ENCODE data around the gene IL11. TPM values are rescaled to one million over a fixed set of nuclear protein-coding genes. Genes with fewer than 3 reads are reported as not detected.
A peak's percentile ranks its signal among the peaks of the same experiment; 100 is the strongest.

Gene IL11
- total and polyA plus RNA-seq, 2 of the 13 experiments (the other 11 are each of a cell fraction or from before 2014, with no cell fraction given), result 2.5 to 2.9 TPM

DNA sequence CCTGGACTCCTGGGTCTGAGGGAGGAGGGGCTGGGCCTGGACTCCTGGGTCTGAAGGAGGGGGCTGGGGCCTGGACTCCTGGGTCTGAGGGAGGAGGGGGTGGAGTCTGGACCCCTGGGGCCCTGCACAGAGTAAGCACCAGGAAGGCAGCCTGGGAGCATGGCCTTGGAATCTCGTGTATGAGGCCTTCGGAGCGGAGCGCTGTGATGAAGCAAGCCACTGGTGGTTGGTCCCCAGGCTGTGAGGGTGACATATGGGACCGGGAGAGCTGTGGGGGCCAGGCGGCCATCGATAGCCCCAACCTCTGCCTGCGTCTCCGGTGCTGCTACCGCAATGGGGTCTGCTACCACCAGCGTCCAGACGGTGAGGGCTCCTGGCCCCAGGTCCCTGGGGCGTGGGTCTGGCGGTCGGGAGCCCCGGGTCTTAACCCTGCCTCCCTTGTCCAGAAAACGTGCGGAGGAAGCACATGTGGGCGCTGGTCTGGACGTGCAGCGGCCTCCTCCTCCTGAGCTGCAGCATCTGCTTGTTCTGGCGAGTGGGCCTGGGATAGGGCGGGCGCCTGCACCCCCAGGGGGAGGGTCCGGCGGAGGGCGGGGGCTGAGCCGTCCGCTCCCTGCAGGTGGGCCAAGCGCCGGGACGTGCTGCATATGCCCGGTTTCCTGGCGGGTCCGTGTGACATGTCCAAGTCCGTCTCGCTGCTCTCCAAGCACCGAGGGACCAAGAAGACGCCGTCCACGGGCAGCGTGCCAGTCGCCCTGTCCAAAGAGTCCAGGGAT, 7.3 kb upstream of the IL11 start (continued):
- TF ChIP-seq, protein P1, sequence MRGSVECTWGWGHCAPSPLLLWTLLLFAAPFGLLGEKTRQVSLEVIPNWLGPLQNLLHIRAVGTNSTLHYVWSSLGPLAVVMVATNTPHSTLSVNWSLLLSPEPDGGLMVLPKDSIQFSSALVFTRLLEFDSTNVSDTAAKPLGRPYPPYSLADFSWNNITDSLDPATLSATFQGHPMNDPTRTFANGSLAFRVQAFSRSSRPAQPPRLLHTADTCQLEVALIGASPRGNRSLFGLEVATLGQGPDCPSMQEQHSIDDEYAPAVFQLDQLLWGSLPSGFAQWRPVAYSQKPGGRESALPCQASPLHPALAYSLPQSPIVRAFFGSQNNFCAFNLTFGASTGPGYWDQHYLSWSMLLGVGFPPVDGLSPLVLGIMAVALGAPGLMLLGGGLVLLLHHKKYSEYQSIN (CRISPR knock-in tag; IDR thresholded peaks at IDR 0.05; ENCODE audit: borderline replicate concordance), result no peak
- TF ChIP-seq, protein P2, sequence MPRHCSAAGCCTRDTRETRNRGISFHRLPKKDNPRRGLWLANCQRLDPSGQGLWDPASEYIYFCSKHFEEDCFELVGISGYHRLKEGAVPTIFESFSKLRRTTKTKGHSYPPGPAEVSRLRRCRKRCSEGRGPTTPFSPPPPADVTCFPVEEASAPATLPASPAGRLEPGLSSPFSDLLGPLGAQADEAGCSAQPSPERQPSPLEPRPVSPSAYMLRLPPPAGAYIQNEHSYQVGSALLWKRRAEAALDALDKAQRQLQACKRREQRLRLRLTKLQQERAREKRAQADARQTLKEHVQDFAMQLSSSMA (CRISPR knock-in tag; IDR thresholded peaks at IDR 0.05), result peak; percentile 58; the same call in 1 of the 2 replicates
- TF ChIP-seq NBN (conservative IDR thresholded peaks at IDR 0.05) (no peak), GABPB1 (CRISPR knock-in tag; IDR thresholded peaks at IDR 0.05) (no peak; the same call in 1 of the 2 replicates), ZSCAN29 (CRISPR knock-in tag; conservative IDR thresholded peaks at IDR 0.05) (no peak), KDM5B (CRISPR knock-in tag; IDR thresholded peaks at IDR 0.05; ENCODE audit: borderline replicate concordance) (no peak), SMC3 (IDR thresholded peaks at IDR 0.05; ENCODE audit: low read length) (no peak)
- TF ChIP-seq, protein P3, sequence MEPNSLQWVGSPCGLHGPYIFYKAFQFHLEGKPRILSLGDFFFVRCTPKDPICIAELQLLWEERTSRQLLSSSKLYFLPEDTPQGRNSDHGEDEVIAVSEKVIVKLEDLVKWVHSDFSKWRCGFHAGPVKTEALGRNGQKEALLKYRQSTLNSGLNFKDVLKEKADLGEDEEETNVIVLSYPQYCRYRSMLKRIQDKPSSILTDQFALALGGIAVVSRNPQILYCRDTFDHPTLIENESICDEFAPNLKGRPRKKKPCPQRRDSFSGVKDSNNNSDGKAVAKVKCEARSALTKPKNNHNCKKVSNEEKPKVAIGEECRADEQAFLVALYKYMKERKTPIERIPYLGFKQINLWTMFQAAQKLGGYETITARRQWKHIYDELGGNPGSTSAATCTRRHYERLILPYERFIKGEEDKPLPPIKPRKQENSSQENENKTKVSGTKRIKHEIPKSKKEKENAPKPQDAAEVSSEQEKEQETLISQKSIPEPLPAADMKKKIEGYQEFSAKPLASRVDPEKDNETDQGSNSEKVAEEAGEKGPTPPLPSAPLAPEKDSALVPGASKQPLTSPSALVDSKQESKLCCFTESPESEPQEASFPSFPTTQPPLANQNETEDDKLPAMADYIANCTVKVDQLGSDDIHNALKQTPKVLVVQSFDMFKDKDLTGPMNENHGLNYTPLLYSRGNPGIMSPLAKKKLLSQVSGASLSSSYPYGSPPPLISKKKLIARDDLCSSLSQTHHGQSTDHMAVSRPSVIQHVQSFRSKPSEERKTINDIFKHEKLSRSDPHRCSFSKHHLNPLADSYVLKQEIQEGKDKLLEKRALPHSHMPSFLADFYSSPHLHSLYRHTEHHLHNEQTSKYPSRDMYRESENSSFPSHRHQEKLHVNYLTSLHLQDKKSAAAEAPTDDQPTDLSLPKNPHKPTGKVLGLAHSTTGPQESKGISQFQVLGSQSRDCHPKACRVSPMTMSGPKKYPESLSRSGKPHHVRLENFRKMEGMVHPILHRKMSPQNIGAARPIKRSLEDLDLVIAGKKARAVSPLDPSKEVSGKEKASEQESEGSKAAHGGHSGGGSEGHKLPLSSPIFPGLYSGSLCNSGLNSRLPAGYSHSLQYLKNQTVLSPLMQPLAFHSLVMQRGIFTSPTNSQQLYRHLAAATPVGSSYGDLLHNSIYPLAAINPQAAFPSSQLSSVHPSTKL (CRISPR knock-in tag; IDR thresholded peaks at IDR 0.05), result peak; percentile 30; the same call in 1 of the 2 replicates
- TF ChIP-seq, protein P4, sequence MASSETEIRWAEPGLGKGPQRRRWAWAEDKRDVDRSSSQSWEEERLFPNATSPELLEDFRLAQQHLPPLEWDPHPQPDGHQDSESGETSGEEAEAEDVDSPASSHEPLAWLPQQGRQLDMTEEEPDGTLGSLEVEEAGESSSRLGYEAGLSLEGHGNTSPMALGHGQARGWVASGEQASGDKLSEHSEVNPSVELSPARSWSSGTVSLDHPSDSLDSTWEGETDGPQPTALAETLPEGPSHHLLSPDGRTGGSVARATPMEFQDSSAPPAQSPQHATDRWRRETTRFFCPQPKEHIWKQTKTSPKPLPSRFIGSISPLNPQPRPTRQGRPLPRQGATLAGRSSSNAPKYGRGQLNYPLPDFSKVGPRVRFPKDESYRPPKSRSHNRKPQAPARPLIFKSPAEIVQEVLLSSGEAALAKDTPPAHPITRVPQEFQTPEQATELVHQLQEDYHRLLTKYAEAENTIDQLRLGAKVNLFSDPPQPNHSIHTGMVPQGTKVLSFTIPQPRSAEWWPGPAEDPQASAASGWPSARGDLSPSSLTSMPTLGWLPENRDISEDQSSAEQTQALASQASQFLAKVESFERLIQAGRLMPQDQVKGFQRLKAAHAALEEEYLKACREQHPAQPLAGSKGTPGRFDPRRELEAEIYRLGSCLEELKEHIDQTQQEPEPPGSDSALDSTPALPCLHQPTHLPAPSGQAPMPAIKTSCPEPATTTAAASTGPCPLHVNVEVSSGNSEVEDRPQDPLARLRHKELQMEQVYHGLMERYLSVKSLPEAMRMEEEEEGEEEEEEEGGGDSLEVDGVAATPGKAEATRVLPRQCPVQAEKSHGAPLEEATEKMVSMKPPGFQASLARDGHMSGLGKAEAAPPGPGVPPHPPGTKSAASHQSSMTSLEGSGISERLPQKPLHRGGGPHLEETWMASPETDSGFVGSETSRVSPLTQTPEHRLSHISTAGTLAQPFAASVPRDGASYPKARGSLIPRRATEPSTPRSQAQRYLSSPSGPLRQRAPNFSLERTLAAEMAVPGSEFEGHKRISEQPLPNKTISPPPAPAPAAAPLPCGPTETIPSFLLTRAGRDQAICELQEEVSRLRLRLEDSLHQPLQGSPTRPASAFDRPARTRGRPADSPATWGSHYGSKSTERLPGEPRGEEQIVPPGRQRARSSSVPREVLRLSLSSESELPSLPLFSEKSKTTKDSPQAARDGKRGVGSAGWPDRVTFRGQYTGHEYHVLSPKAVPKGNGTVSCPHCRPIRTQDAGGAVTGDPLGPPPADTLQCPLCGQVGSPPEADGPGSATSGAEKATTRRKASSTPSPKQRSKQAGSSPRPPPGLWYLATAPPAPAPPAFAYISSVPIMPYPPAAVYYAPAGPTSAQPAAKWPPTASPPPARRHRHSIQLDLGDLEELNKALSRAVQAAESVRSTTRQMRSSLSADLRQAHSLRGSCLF (CRISPR knock-in tag; IDR thresholded peaks at IDR 0.05; ENCODE audit: borderline replicate concordance), result no peak
- TF ChIP-seq, protein P5, sequence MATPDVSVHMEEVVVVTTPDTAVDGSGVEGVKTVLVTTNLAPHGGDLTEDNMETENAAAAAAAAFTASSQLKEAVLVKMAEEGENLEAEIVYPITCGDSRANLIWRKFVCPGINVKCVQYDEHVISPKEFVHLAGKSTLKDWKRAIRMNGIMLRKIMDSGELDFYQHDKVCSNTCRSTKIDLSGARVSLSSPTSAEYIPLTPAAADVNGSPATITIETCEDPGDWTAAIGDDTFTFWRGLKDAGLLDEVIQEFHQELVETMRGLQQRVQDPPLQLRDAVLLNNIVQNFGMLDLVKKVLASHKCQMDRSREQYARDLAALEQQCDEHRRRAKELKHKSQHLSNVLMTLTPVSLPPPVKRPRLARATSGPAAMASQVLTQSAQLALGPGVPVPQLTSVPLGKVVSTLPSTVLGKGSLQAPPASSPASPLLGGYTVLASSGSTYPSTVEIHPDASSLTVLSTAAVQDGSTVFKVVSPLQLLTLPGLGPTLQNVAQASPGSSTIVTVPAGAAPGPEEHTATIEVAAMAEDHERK (CRISPR knock-in tag; IDR thresholded peaks at IDR 0.05; ENCODE audit: low read depth), result no peak
